H9 (cell line): ENCODE results near the gene SEMA3D. TPM values are rescaled to one million over a fixed set of nuclear protein-coding genes. Genes with fewer than 3 reads are reported as not detected.
A peak's percentile ranks its signal among the peaks of the same experiment; 100 is the strongest.

Experiments
- DNase-seq: peaks from one replicate; pipeline ENCODE4 v3.0.0-alpha.2; 2017
- H2AFZ ChIP-seq: one replicate; pipeline ENCODE4 v1.6.1; 2013; ENCODE audit warnings: mild to moderate bottlenecking, low read length, control low read depth, moderate library complexity
- H2AK5ac ChIP-seq: 2 replicates; pipeline ENCODE4 v1.6.1; 2013; ENCODE audit warnings: low read length, control low read depth, mixed read lengths; ENCODE audit not compliant: insufficient read length
- H2BK120ac ChIP-seq: one replicate; pipeline ENCODE4 v1.6.1; 2013; ENCODE audit warnings: low read depth, mild to moderate bottlenecking, low read length, control low read depth, inconsistent platforms; ENCODE audit not compliant: poor library complexity, severe bottlenecking
- H2BK12ac ChIP-seq: 2 replicates; pipeline ENCODE4 v1.6.1; 2013; ENCODE audit warnings: low read length, control low read depth, mixed read lengths, low read depth; ENCODE audit not compliant: insufficient read length
- H2BK15ac ChIP-seq: 2 replicates; pipeline ENCODE4 v1.6.1; 2013; ENCODE audit warnings: low read depth, low read length, control low read depth
- H2BK20ac ChIP-seq: one replicate; pipeline ENCODE4 v1.6.1; 2013; ENCODE audit warnings: low read depth, mild to moderate bottlenecking, low read length, control low read depth, inconsistent platforms; ENCODE audit not compliant: poor library complexity, severe bottlenecking
- H2BK5ac ChIP-seq: 2 replicates; pipeline ENCODE4 v1.6.1; 2013; ENCODE audit warnings: low read length, control low read depth, mixed read lengths; ENCODE audit not compliant: insufficient read length
- H3K14ac ChIP-seq: 2 replicates; pipeline ENCODE4 v1.6.1; 2013; ENCODE audit warnings: low read length, control low read depth; ENCODE audit not compliant: insufficient read depth
- H3K18ac ChIP-seq: 2 replicates; pipeline ENCODE4 v1.6.1; 2013; ENCODE audit warnings: low read depth, mild to moderate bottlenecking, mixed read lengths, low read length, control low read depth; ENCODE audit not compliant: insufficient read length
- H3K23ac ChIP-seq: 2 replicates; pipeline ENCODE4 v1.6.1; 2013; ENCODE audit warnings: low read length, control low read depth, mixed read lengths, low read depth; ENCODE audit not compliant: insufficient read length
- H3K23me2 ChIP-seq: 2 replicates; pipeline ENCODE4 v1.6.1; 2013; ENCODE audit warnings: low read depth, mild to moderate bottlenecking, mixed read lengths, low read length, control low read depth; ENCODE audit not compliant: insufficient read length, poor library complexity, severe bottlenecking
- H3K27ac ChIP-seq: 2 replicates; pipeline ENCODE4 v1.5.1; 2013; ENCODE audit warnings: low read length, control low read depth, mixed read lengths, low read depth; ENCODE audit not compliant: insufficient read length
- H3K27me3 ChIP-seq: 2 replicates; pipeline ENCODE4 v1.6.1; 2013; ENCODE audit warnings: low read length, control low read depth, inconsistent platforms; ENCODE audit not compliant: insufficient read depth
- H3K4ac ChIP-seq: 2 replicates; pipeline ENCODE4 v1.6.1; 2013; ENCODE audit warnings: low read depth, mild to moderate bottlenecking, control low read depth, inconsistent platforms, low read length, moderate library complexity
- H3K4me1 ChIP-seq: 2 replicates; pipeline ENCODE4 v1.6.1; 2013; ENCODE audit warnings: low read length, control low read depth, inconsistent platforms; ENCODE audit not compliant: insufficient read depth
- H3K4me2 ChIP-seq: 2 replicates; pipeline ENCODE4 v1.6.1; 2013; ENCODE audit warnings: low read length, control low read depth, mixed read lengths; ENCODE audit not compliant: insufficient read length, insufficient read depth
- H3K56ac ChIP-seq: 2 replicates; pipeline ENCODE4 v1.6.1; 2013; ENCODE audit warnings: low read depth, mild to moderate bottlenecking, mixed read lengths, low read length, control low read depth; ENCODE audit not compliant: insufficient read length
- H3K79me1 ChIP-seq: 2 replicates; pipeline ENCODE4 v1.6.1; 2013; ENCODE audit warnings: low read depth, mild to moderate bottlenecking, moderate library complexity, low read length, control low read depth, inconsistent platforms; ENCODE audit not compliant: insufficient read depth, poor library complexity, severe bottlenecking
- H3K79me2 ChIP-seq: 2 replicates; pipeline ENCODE4 v1.6.1; 2013; ENCODE audit warnings: low read length, control low read depth, inconsistent platforms; ENCODE audit not compliant: insufficient read depth
- H3K9ac ChIP-seq: 2 replicates; pipeline ENCODE4 v1.6.1; 2013; ENCODE audit warnings: low read length, control low read depth, mixed read lengths; ENCODE audit not compliant: insufficient read length; ENCODE audit errors: extremely low read depth
- H3K9me3 ChIP-seq: one replicate; pipeline ENCODE4 v1.6.1; 2013; ENCODE audit warnings: low read depth, low read length, inconsistent platforms; ENCODE audit not compliant: control insufficient read depth
- H3T11ph ChIP-seq: one replicate; pipeline ENCODE4 v1.6.1; 2013; ENCODE audit warnings: mild to moderate bottlenecking, low read length, control low read depth, inconsistent platforms
- H4K20me1 ChIP-seq: one replicate; pipeline ENCODE4 v1.6.1; 2013; ENCODE audit not compliant: control insufficient read depth, insufficient read length, insufficient read depth
- H4K5ac ChIP-seq: 2 replicates; pipeline ENCODE4 v1.6.1; 2013; ENCODE audit warnings: low read depth, mild to moderate bottlenecking, mixed read lengths, low read length, control low read depth; ENCODE audit not compliant: insufficient read length
- H4K8ac ChIP-seq: replicated peaks from 2 replicates; pipeline ENCODE4 v1.6.1; 2013; ENCODE audit warnings: low read length, control low read depth, mixed read lengths, low read depth; ENCODE audit not compliant: insufficient read length
- H4K91ac ChIP-seq: 2 replicates; pipeline ENCODE4 v1.6.1; 2013; ENCODE audit warnings: low read depth, mild to moderate bottlenecking, moderate library complexity, mixed read lengths, low read length, control low read depth; ENCODE audit not compliant: insufficient read length
- H3K27ac Mint-ChIP-seq, 3 experiments: 2 replicates in 2 of 3; 3 replicates in 1 of 3; pipeline ENCODE4 v1.8.0; 2020 to 2021; ENCODE audit warnings: mixed read lengths in 3 of 3, mild to moderate bottlenecking in 1 of 3, moderate library complexity in 1 of 3
- H3K27me3 Mint-ChIP-seq: 2 replicates; pipeline ENCODE4 v1.8.0; 2021; ENCODE audit warnings: low read depth, mild to moderate bottlenecking, moderate library complexity, mixed read lengths
- H3K36me3 Mint-ChIP-seq, 3 experiments: 2 replicates in 2 of 3; 3 replicates in 1 of 3; pipeline ENCODE4 v1.8.0; 2020 to 2021; ENCODE audit warnings: low read depth in 3 of 3, mixed read lengths in 3 of 3; ENCODE audit not compliant: insufficient read depth in 1 of 3
- H3K4me1 Mint-ChIP-seq, 2 experiments: 2 replicates each; pipeline ENCODE4 v1.8.0; 2020; ENCODE audit warnings: mixed read lengths in 2 of 2
- H3K4me3 Mint-ChIP-seq, 2 experiments: 2 replicates in 1 of 2; 3 replicates in 1 of 2; pipeline ENCODE4 v1.8.0; 2020 to 2021; ENCODE audit warnings: mild to moderate bottlenecking in 2 of 2, mixed read lengths in 2 of 2, moderate library complexity in 1 of 2
- H3K9me3 Mint-ChIP-seq, 2 experiments: 2 replicates in 1 of 2; 3 replicates in 1 of 2; pipeline ENCODE4 v1.8.0; 2020; ENCODE audit warnings: mild to moderate bottlenecking in 2 of 2, mixed read lengths in 2 of 2, moderate library complexity in 1 of 2
- CTCF ChIP-seq: fragments of 200-600 bp; sonication (generic); conservative IDR thresholded peaks from 3 replicates; pipeline ENCODE4 v1.8.0; 2021; ENCODE audit warnings: antibody characterized with exemption, mild to moderate bottlenecking
- total RNA-seq: library from RNA; stranded (reverse); gene quantifications from 2 replicates; pipeline ENCODE4 v1.2.1, GENCODE V29; 2021

Gene SEMA3D
- total RNA-seq, 1 experiment from 2014 or later = 5.4 TPM

- no peak overlapping the region for H4K8ac ChIP-seq
- Mint-ChIP-seq H3K27ac (no peak overlapping the region), H3K27me3 (no peaks in the 10 kb centered on the region), H3K4me1 (peaks cover 0 to 2% of the 10 kb centered on the region in 2 experiments; a peak in 1 of 4 replicates), H3K4me3 (no peak overlapping the region), H3K9me3 (no peaks in the 10 kb centered on the region), H3K36me3 (no peaks in the 10 kb centered on the region)
- no peak overlapping the region for H3K4me2 ChIP-seq
- H4K5ac ChIP-seq = no peak overlapping the region
- no peaks in the 10 kb centered on the region for H3K9me3 ChIP-seq
- no peak overlapping the region for H3K23ac ChIP-seq
- no peak overlapping the region for H2AFZ ChIP-seq
- no peak overlapping the region for H3T11ph ChIP-seq
- no peak for DNase-seq
- no peak overlapping the region for H2BK5ac ChIP-seq
- no peaks in the 10 kb centered on the region for H4K20me1 ChIP-seq
- H3K9ac ChIP-seq = no peak overlapping the region
- no peak overlapping the region for H2BK15ac ChIP-seq
- no peaks in the 10 kb centered on the region for H3K27me3 ChIP-seq
- H2BK120ac ChIP-seq = no peak overlapping the region
- H3K27ac ChIP-seq = no peak overlapping the region
- no peak overlapping the region for H2AK5ac ChIP-seq
- H3K79me2 ChIP-seq = no peaks in the 10 kb centered on the region
- TF ChIP-seq CTCF = peak; percentile 68
- H3K18ac ChIP-seq = no peak overlapping the region
- no peak overlapping the region for H3K56ac ChIP-seq
- no peak overlapping the region for H3K4ac ChIP-seq
- no peaks in the 10 kb centered on the region for H3K23me2 ChIP-seq
- H2BK12ac ChIP-seq = no peak overlapping the region
- no peak overlapping the region for H2BK20ac ChIP-seq
- no peaks in the 10 kb centered on the region for H3K79me1 ChIP-seq
- H4K91ac ChIP-seq = no peak overlapping the region
- H3K14ac ChIP-seq = no peak overlapping the region
- H3K4me1 ChIP-seq = no peaks in the 10 kb centered on the region
Observed at GRCh38 chr7:85030893-85031292, 156.0 kb downstream of the SEMA3D start.
